A549 (cell line): ENCODE results near the gene UBAC1.

ENCODE experiments used
- CEBPB ChIP-seq, 2 experiments: fragments of >200 bp in 1 of 2; sonication (Bioruptor Twin) in 1 of 2; formaldehyde crosslinking in 1 of 2; IDR thresholded peaks; 2 replicates each; pipeline ENCODE4 v1.6.1; 2012 to 2016
- KDM1A ChIP-seq: fragments of 200-600 bp; sonication (generic); IDR thresholded peaks from 2 replicates; pipeline ENCODE4 v1.6.1; 2016; ENCODE audit warnings: low read depth, mild to moderate bottlenecking
- POLR2A ChIP-seq: IDR thresholded peaks from 2 replicates; pipeline ENCODE4 v1.6.1; 2012; ENCODE audit warnings: mild to moderate bottlenecking, low read length
- RCOR1 ChIP-seq: fragments of 150-350 bp; IDR thresholded peaks from 2 replicates; pipeline ENCODE4 v1.6.1; 2014; ENCODE audit warnings: antibody characterized with exemption, low read length, low read depth
- RFX5 ChIP-seq: fragments of 450-650 bp; IDR thresholded peaks from 2 replicates; pipeline ENCODE4 v1.7.1; 2014; ENCODE audit warnings: antibody characterized with exemption, mild to moderate bottlenecking, moderate library complexity
- TF ChIP-seq, protein P1 (sequence below): fragments of 250-450 bp; sonication (Bioruptor Pico); IDR thresholded peaks from 2 replicates; pipeline ENCODE4 v1.5.0; 2021; ENCODE audit warnings: mild to moderate bottlenecking, moderate library complexity, borderline replicate concordance
- TF ChIP-seq, protein P2 (sequence below): fragments of >200 bp; sonication (Bioruptor Twin); formaldehyde crosslinking; IDR thresholded peaks from 3 replicates; pipeline ENCODE4 v1.5.1; 2016
- TF ChIP-seq, protein P3 (sequence below): fragments of 200-600 bp; sonication (generic); IDR thresholded peaks from 2 replicates; pipeline ENCODE4 v1.6.1; 2016; ENCODE audit warnings: antibody characterized with exemption, mild to moderate bottlenecking, moderate library complexity
- TF ChIP-seq, protein P4 (sequence below): fragments of >200 bp; sonication (Bioruptor Twin); formaldehyde crosslinking; IDR thresholded peaks from 3 replicates; pipeline ENCODE4 v1.6.1; 2016

DNA sequence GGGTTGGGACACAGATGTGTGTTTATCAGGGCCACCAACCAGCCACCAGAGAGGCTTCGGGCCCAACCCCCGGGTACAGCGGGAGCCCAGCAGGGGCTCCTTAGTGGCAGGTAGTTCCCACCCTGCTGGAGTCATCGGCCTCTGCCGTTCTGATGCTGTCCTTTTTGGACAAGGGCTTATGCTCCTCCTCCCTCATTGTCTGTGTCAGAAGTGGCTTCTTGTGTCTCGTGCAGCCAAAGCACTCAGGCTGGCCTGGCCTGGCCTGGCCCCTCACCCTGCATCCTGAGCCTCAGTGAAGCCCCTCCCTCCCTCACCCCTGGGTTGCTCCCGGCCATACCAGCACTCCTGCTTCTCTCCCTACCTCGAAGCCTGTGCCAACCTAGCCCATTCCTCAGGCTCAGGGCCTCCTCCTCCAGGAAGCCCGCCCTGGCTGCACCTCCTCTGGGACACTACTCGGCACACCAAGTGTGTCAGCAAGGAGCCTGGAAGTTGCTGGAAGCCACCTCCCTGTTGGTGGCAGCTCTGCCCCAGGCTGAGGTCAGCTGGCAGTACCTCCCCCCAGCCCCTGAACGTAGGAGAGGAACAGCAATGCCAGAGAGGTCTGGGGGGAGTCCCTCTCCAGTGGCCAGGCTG lies 4.1 kb upstream of the UBAC1 start:
- TF ChIP-seq, protein P1, sequence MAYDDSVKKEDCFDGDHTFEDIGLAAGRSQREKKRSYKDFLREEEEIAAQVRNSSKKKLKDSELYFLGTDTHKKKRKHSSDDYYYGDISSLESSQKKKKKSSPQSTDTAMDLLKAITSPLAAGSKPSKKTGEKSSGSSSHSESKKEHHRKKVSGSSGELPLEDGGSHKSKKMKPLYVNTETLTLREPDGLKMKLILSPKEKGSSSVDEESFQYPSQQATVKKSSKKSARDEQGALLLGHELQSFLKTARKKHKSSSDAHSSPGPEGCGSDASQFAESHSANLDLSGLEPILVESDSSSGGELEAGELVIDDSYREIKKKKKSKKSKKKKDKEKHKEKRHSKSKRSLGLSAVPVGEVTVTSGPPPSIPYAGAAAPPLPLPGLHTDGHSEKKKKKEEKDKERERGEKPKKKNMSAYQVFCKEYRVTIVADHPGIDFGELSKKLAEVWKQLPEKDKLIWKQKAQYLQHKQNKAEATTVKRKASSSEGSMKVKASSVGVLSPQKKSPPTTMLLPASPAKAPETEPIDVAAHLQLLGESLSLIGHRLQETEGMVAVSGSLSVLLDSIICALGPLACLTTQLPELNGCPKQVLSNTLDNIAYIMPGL (CRISPR knock-in tag): no peak
- TF ChIP-seq CEBPB (IDR thresholded peaks at IDR 0.05) (no peak), POLR2A (no peak), RCOR1 (no peak), RFX5 (no peak), KDM1A (no peak)
- TF ChIP-seq, protein P2, sequence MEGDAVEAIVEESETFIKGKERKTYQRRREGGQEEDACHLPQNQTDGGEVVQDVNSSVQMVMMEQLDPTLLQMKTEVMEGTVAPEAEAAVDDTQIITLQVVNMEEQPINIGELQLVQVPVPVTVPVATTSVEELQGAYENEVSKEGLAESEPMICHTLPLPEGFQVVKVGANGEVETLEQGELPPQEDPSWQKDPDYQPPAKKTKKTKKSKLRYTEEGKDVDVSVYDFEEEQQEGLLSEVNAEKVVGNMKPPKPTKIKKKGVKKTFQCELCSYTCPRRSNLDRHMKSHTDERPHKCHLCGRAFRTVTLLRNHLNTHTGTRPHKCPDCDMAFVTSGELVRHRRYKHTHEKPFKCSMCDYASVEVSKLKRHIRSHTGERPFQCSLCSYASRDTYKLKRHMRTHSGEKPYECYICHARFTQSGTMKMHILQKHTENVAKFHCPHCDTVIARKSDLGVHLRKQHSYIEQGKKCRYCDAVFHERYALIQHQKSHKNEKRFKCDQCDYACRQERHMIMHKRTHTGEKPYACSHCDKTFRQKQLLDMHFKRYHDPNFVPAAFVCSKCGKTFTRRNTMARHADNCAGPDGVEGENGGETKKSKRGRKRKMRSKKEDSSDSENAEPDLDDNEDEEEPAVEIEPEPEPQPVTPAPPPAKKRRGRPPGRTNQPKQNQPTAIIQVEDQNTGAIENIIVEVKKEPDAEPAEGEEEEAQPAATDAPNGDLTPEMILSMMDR: no peak
- TF ChIP-seq, protein P3, sequence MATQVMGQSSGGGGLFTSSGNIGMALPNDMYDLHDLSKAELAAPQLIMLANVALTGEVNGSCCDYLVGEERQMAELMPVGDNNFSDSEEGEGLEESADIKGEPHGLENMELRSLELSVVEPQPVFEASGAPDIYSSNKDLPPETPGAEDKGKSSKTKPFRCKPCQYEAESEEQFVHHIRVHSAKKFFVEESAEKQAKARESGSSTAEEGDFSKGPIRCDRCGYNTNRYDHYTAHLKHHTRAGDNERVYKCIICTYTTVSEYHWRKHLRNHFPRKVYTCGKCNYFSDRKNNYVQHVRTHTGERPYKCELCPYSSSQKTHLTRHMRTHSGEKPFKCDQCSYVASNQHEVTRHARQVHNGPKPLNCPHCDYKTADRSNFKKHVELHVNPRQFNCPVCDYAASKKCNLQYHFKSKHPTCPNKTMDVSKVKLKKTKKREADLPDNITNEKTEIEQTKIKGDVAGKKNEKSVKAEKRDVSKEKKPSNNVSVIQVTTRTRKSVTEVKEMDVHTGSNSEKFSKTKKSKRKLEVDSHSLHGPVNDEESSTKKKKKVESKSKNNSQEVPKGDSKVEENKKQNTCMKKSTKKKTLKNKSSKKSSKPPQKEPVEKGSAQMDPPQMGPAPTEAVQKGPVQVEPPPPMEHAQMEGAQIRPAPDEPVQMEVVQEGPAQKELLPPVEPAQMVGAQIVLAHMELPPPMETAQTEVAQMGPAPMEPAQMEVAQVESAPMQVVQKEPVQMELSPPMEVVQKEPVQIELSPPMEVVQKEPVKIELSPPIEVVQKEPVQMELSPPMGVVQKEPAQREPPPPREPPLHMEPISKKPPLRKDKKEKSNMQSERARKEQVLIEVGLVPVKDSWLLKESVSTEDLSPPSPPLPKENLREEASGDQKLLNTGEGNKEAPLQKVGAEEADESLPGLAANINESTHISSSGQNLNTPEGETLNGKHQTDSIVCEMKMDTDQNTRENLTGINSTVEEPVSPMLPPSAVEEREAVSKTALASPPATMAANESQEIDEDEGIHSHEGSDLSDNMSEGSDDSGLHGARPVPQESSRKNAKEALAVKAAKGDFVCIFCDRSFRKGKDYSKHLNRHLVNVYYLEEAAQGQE: no peak
- TF ChIP-seq, protein P4, sequence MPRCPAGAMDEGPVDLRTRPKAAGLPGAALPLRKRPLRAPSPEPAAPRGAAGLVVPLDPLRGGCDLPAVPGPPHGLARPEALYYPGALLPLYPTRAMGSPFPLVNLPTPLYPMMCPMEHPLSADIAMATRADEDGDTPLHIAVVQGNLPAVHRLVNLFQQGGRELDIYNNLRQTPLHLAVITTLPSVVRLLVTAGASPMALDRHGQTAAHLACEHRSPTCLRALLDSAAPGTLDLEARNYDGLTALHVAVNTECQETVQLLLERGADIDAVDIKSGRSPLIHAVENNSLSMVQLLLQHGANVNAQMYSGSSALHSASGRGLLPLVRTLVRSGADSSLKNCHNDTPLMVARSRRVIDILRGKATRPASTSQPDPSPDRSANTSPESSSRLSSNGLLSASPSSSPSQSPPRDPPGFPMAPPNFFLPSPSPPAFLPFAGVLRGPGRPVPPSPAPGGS: no peak
